ENCODE results near the gene PID1. TPM values are rescaled to one million over a fixed set of nuclear protein-coding genes. Genes with fewer than 3 reads are reported as not detected.

The PID1 gene
- total and polyA plus RNA-seq, 8 donors: 2.9 to 13.5 (median 4.7) TPM

- Histone ChIP-seq H3K36me3 (no peaks in the 10 kb centered on the region), H3K9me3 (no peaks in the 10 kb centered on the region), H3K4me1 (no peaks in the 10 kb centered on the region), H3K27me3 (no peaks in the 10 kb centered on the region), H3K27ac (no peak overlapping the region), H3K4me3 (no peak overlapping the region)
- FAIRE-seq (no peak), DNase-seq (no peak), ATAC-seq (no peak)
- TF ChIP-seq CTCF (IDR thresholded peaks at IDR 0.05): no peak
- intact Hi-C loops (cut with DNase I): no loop called here
- WGBS, 2 donors: 72 to 77% methylated on average over 4 of the region's 4 CpGs
Observed at GRCh38 chr2:229127471-229127870, 143.6 kb downstream of the PID1 start.

DNA sequence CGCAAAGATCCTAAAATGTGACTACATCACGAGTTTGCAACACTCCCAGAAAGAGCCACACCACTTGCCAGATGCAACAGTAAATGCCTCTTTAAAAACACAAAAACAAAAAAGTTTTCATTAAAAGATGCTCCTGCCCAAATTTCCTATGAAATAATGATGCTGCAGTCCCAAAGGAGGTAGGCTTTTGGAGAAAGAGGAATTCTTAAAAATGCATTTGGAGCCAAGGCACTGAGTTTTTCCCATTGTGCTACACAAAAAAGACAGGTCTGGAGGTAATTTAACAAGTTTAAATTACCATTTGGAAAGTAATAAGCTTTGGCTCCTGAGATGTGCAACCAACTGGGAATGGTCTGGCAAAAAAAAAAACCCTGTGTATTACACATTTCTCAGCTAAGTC is 145.0 kb downstream of the PID1 start:
- H3K36me3 ChIP-seq: no peaks in the 10 kb centered on the region
- no peaks in the 10 kb centered on the region for H3K27me3 ChIP-seq
- TF ChIP-seq CTCF (IDR thresholded peaks at IDR 0.05): no peak
- intact Hi-C loops (cut with DNase I): no loop called here
- no peaks in the 10 kb centered on the region for H3K4me1 ChIP-seq
- DNase-seq (no peak), FAIRE-seq (no peak), ATAC-seq (no peak)
- no peak overlapping the region for H3K4me3 ChIP-seq
- 75 to 76% methylated on average over 2 of the region's 2 CpGs for WGBS, 2 donors
- H3K9me3 ChIP-seq: no peaks in the 10 kb centered on the region
- H3K27ac ChIP-seq: no peak overlapping the region

- ATAC-seq (no peak), DNase-seq (no peak), FAIRE-seq (no peak)
- Histone ChIP-seq H3K27ac (no peak overlapping the region), H3K27me3 (no peaks in the 10 kb centered on the region), H3K9me3 (no peaks in the 10 kb centered on the region), H3K4me1 (no peaks in the 10 kb centered on the region), H3K36me3 (no peaks in the 10 kb centered on the region), H3K4me3 (no peak overlapping the region)
- TF ChIP-seq CTCF (IDR thresholded peaks at IDR 0.05): no peak
- intact Hi-C loops (cut with DNase I): no loop called here
Observed at GRCh38 chr2:229124136-229124535, 147.0 kb downstream of the PID1 start.

DNA sequence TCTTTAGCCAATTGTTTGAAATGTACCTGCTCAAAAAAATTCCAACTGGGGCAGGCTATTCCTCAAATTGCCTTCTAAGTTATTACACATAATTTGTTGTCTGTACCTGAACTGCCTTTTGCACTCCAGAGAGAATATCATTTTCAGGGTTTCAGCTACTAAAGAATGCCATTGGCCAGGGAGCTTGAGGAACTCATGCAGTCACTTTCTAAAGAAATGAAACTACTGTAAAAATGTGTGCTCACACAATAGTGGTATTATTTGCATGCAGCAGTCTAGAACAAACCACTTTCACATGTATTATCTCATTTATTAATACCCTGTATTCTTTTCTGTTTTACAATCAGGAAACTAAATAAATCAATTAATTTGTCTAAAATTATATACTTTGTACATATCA is 152.2 kb downstream of the PID1 start:
- Histone ChIP-seq H3K4me1 (no peaks in the 10 kb centered on the region), H3K36me3 (no peaks in the 10 kb centered on the region), H3K27ac (no peak overlapping the region), H3K9me3 (no peaks in the 10 kb centered on the region), H3K27me3 (no peaks in the 10 kb centered on the region), H3K4me3 (no peak overlapping the region)
- no peak for ATAC-seq
- TF ChIP-seq CTCF (IDR thresholded peaks at IDR 0.05): no peak
- FAIRE-seq: no peak
- intact Hi-C loops (cut with DNase I): no loop called here
- DNase-seq: no peak

GRCh38 chr2:229118336-229118735 is 152.8 kb downstream of the PID1 start:
- Histone ChIP-seq H3K36me3 (no peaks in the 10 kb centered on the region), H3K4me3 (no peak overlapping the region), H3K9me3 (no peaks in the 10 kb centered on the region), H3K4me1 (no peaks in the 10 kb centered on the region), H3K27me3 (no peaks in the 10 kb centered on the region), H3K27ac (no peak overlapping the region)
- TF ChIP-seq CTCF (IDR thresholded peaks at IDR 0.05): no peak
- FAIRE-seq: no peak
- no peak for ATAC-seq
- DNase-seq: no peak
- intact Hi-C loops (cut with DNase I): no loop called here
- WGBS, 2 donors: 79% methylated on average over 4 of the region's 4 CpGs

All from pancreas (tissue), 10 donors.